ENCODE data around the gene RTBDN. TPM values are rescaled to one million over a fixed set of nuclear protein-coding genes. Genes with fewer than 3 reads are reported as not detected.
A peak's percentile ranks its signal among the peaks of the same experiment; 100 is the strongest.

The RTBDN gene
- total and polyA plus RNA-seq, 2 of the 8 experiments (the other 6 are each of a cell fraction or from before 2014, with no cell fraction given) = 4.0 to 4.8 TPM

DNA sequence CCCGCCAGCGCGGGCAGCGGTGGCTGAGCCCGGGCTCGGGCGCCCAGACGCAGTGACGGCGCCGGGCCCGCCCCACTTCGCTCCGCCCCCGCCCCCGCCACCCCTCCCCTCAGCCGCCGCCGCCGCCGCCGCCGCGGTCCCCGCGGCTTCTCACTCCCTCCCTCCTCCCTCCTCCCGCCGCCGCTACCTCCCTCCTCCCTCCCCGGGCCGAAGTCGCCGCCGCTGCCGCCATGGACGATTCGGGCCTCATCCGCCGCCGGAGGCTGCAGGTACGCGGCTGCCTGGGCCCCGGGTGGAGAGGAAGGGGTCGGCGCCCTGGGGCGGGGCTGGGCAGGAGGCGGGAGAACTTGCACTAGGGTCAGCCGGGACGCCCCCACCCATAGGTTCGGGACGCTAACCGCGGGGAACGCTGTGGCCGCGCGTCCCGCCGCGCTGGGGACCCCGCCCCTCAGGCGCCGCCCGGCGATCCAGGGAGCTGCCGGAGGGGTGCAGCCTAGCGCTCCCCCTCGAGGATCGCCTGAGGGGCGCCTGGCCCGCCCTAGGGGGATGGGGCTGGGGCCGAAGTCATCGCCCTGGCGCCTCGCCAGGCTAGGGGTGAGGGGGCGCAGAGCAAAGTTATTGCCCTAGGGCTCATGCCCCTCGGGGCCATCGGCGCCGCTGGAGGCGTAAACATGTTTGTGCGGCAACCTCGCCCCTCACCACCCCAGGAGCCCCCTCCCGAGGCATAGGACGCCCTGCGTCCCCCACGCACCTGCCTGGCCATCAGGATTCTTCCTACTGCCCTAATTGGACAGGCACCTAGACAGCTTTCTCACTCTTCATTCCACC, 427 bp downstream of the RTBDN start (continued):
- TF ChIP-seq, protein P1, sequence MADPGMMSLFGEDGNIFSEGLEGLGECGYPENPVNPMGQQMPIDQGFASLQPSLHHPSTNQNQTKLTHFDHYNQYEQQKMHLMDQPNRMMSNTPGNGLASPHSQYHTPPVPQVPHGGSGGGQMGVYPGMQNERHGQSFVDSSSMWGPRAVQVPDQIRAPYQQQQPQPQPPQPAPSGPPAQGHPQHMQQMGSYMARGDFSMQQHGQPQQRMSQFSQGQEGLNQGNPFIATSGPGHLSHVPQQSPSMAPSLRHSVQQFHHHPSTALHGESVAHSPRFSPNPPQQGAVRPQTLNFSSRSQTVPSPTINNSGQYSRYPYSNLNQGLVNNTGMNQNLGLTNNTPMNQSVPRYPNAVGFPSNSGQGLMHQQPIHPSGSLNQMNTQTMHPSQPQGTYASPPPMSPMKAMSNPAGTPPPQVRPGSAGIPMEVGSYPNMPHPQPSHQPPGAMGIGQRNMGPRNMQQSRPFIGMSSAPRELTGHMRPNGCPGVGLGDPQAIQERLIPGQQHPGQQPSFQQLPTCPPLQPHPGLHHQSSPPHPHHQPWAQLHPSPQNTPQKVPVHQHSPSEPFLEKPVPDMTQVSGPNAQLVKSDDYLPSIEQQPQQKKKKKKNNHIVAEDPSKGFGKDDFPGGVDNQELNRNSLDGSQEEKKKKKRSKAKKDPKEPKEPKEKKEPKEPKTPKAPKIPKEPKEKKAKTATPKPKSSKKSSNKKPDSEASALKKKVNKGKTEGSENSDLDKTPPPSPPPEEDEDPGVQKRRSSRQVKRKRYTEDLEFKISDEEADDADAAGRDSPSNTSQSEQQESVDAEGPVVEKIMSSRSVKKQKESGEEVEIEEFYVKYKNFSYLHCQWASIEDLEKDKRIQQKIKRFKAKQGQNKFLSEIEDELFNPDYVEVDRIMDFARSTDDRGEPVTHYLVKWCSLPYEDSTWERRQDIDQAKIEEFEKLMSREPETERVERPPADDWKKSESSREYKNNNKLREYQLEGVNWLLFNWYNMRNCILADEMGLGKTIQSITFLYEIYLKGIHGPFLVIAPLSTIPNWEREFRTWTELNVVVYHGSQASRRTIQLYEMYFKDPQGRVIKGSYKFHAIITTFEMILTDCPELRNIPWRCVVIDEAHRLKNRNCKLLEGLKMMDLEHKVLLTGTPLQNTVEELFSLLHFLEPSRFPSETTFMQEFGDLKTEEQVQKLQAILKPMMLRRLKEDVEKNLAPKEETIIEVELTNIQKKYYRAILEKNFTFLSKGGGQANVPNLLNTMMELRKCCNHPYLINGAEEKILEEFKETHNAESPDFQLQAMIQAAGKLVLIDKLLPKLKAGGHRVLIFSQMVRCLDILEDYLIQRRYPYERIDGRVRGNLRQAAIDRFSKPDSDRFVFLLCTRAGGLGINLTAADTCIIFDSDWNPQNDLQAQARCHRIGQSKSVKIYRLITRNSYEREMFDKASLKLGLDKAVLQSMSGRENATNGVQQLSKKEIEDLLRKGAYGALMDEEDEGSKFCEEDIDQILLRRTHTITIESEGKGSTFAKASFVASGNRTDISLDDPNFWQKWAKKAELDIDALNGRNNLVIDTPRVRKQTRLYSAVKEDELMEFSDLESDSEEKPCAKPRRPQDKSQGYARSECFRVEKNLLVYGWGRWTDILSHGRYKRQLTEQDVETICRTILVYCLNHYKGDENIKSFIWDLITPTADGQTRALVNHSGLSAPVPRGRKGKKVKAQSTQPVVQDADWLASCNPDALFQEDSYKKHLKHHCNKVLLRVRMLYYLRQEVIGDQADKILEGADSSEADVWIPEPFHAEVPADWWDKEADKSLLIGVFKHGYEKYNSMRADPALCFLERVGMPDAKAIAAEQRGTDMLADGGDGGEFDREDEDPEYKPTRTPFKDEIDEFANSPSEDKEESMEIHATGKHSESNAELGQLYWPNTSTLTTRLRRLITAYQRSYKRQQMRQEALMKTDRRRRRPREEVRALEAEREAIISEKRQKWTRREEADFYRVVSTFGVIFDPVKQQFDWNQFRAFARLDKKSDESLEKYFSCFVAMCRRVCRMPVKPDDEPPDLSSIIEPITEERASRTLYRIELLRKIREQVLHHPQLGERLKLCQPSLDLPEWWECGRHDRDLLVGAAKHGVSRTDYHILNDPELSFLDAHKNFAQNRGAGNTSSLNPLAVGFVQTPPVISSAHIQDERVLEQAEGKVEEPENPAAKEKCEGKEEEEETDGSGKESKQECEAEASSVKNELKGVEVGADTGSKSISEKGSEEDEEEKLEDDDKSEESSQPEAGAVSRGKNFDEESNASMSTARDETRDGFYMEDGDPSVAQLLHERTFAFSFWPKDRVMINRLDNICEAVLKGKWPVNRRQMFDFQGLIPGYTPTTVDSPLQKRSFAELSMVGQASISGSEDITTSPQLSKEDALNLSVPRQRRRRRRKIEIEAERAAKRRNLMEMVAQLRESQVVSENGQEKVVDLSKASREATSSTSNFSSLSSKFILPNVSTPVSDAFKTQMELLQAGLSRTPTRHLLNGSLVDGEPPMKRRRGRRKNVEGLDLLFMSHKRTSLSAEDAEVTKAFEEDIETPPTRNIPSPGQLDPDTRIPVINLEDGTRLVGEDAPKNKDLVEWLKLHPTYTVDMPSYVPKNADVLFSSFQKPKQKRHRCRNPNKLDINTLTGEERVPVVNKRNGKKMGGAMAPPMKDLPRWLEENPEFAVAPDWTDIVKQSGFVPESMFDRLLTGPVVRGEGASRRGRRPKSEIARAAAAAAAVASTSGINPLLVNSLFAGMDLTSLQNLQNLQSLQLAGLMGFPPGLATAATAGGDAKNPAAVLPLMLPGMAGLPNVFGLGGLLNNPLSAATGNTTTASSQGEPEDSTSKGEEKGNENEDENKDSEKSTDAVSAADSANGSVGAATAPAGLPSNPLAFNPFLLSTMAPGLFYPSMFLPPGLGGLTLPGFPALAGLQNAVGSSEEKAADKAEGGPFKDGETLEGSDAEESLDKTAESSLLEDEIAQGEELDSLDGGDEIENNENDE (IDR thresholded peaks at IDR 0.05; ENCODE audit: insufficient replicate concordance, low read length) = no peak
- TF ChIP-seq POLR2AphosphoS5 (IDR thresholded peaks at IDR 0.05; ENCODE audit: low read depth, low read length) (no peak; the same call in 1 of the 2 replicates), HDAC6 (IDR thresholded peaks at IDR 0.05; ENCODE audit: low read depth, low read length) (no peak), NANOG (IDR thresholded peaks at IDR 0.05; ENCODE audit: insufficient read depth, low read depth, low read length, poor library complexity, severe bottlenecking) (no peak), KDM4A (IDR thresholded peaks at IDR 0.05; ENCODE audit: low read depth, low read length, severe bottlenecking) (peak; percentile 88), MAFK (IDR thresholded peaks at IDR 0.05; ENCODE audit: low read depth, low read length) (no peak)
- TF ChIP-seq, protein P2, sequence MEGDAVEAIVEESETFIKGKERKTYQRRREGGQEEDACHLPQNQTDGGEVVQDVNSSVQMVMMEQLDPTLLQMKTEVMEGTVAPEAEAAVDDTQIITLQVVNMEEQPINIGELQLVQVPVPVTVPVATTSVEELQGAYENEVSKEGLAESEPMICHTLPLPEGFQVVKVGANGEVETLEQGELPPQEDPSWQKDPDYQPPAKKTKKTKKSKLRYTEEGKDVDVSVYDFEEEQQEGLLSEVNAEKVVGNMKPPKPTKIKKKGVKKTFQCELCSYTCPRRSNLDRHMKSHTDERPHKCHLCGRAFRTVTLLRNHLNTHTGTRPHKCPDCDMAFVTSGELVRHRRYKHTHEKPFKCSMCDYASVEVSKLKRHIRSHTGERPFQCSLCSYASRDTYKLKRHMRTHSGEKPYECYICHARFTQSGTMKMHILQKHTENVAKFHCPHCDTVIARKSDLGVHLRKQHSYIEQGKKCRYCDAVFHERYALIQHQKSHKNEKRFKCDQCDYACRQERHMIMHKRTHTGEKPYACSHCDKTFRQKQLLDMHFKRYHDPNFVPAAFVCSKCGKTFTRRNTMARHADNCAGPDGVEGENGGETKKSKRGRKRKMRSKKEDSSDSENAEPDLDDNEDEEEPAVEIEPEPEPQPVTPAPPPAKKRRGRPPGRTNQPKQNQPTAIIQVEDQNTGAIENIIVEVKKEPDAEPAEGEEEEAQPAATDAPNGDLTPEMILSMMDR (IDR thresholded peaks at IDR 0.05; ENCODE audit: control extremely low read depth in 1 of 3, insufficient read depth in 1 of 3, low read depth in 1 of 3, low read length in 3 of 3) = no peak

All from H1 (cell line).